Activated CD4-positive, alpha-beta T cell treated with anti-CD3 and anti-CD28 coated beads for 24 hours (primary cell): Measurements from ENCODE around the gene RSF1.
A peak's percentile ranks its signal among the peaks of the same experiment; 100 is the strongest.

Experiments used
- DNase-seq, 2 donors: peaks; one replicate each; pipeline ENCODE4 v3.0.0-alpha.2; 2020; ENCODE audit warnings: low read depth in 2 of 2

Gene RSF1

DNA sequence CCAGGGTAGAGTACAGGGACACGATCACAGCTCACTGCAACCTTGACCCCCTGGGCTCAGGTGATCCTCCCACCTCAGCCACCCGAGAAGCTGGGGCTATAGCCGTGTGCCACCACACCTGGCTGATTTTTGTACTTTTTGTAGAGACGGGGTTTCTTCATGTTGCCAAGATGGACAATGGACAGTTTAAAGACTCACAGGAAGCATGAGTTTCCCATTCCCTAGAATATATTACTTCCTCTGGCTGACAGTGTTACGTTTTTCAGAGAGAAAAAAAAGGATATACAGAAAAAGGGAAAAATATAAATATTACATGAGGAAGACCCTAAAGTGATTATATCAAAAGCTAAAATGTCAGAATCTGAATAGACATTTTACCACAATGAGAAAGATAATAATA, 72.3 kb downstream of the RSF1 start:
- no peak for DNase-seq

- DNase-seq = no peak
These were observed 73.0 kb downstream of the RSF1 start for GRCh38 chr11:77747381-77747969.

GRCh38 chr11:77736473-77736872, 84.0 kb downstream of the RSF1 start:
- no peak for DNase-seq

GRCh38 chr11:77734890-77735289, 85.6 kb downstream of the RSF1 start:
- DNase-seq = no peak

GRCh38 chr11:77732143-77732542, 88.4 kb downstream of the RSF1 start:
- no peak for DNase-seq

GRCh38 chr11:77730789-77731188, 89.7 kb downstream of the RSF1 start:
- no peak for DNase-seq

- DNase-seq = no peak
These were observed 91.5 kb downstream of the RSF1 start for GRCh38 chr11:77729063-77729462.

DNA sequence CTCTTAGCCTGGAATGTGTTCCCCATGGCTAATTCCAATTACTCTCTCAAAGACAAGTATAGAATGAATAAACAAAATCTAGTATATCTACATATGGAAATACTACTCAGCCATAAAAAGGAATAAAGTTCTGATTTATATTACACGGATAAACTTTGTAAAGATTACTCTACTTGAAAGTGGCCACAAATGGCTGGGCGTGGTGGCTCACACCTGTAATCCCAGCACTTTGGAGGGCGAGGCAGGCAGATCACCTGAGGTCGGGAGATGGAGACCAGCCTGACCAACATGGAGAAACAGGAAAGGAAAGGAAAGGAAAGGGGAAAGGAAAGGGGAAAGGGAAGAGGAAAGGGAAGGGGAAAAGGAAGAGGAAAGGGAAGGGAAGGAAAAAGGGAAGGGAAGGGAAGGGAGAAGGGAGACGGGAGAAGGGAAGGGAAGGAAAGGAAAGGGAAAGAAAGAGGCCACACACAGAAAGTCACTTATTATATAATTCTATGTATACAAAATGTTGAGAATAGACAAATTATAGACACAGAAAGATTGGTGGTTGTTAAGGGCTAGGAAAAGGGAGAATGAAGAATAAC, 92.2 kb downstream of the RSF1 start:
- no peak for DNase-seq

DNA sequence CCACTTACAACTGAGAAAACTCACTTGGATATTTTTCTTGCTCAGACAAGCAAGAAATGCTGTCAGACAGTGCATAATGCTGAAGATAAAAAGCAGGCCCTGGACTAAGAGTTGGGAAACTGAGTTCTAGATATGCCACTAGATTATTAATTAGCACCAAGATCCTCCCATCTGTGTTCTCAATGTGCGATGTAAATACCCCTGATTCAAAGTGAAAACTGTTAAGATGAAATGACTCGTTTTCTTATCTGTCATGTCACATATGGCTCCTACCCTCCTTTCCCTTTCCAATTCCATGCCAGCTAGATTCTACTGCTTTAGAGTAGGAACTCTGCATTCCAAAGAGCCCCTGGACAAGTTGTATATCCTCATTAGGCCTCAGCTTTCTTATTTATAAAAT, 94.0 kb downstream of the RSF1 start:
- no peak for DNase-seq

GRCh38 chr11:77725433-77725832, 95.1 kb downstream of the RSF1 start:
- no peak for DNase-seq

- no peak for DNase-seq
These were observed 95.9 kb downstream of the RSF1 start for GRCh38 chr11:77724636-77725035.

GRCh38 chr11:77723024-77723423, 97.5 kb downstream of the RSF1 start:
- DNase-seq = no peak

DNA sequence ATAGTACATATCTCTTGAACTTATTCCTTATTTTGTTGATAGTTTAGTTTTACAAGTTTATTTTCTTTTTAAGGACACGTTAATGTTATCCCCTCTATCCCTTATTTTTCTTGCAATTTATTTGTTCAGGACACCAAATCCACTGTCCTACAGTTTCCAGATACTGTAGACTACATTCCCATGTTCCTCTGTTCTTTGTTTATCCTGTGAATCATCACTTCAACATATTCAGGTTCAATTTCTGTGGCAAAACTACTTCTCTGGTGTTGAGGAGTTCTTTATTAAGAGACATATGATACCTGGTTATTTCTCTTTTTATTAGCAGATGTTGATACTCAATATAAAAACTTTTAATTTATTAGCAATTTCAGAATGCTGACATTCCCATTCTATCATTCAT, 110.2 kb downstream of the RSF1 start:
- no peak for DNase-seq

GRCh38 chr11:77705876-77706579, 114.5 kb downstream of the RSF1 start:
- no peak for DNase-seq

DNA sequence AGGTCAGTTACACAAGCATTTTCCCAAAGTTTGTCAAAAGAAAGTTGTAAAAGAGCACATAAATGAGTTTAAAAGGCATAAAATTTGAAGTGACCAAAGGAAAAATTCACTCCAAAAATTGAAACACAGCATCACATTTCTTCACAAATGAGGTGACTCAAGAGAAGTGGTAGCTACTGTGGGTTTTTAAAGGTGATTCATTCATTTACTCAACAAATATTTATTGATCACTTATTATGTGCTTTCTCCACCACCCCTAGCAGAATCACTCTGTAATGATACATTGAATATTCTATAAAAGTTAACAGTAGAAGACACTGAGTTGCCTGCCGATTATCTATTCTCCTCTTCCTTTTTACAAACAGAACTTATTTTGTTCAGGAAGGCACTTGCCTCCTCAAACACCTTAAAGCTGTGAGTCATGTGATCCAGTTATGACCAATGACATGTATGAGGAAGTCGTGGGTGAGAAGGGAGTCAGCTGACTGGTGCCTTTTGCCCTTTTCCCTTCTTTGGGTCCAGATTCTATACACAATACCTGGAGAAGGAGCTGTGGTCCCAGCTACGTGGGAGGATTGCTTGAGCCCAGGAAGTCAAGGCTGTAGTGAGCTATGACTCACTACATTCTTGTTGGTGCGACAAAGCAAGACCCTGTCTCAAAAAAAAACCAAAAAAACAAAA, 115.2 kb downstream of the RSF1 start:
- peak in 1 of 2 donors; percentile 0 for DNase-seq

GRCh38 chr11:77704029-77704428, 116.5 kb downstream of the RSF1 start:
- no peak for DNase-seq

DNA sequence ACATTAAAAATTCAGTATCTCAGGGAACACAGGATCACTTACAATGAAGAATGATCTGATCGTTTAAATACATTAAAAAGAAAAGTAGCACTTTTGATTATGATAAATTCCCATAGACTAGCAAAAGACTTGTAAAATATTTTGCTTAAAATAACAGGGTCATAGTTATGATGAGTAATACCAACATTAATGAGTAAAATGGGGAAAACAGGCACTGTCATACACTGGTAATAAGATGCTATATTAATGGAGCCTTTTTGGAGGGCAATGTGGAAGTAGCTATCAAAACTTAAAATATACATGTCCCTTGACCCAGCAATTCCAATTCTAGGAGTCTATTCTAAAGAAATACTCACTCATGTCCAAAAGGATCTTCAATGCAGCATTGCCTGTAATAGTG, 121.1 kb downstream of the RSF1 start:
- no peak for DNase-seq

- DNase-seq = no peak
These were observed 121.6 kb downstream of the RSF1 start for GRCh38 chr11:77698896-77699295.

DNA sequence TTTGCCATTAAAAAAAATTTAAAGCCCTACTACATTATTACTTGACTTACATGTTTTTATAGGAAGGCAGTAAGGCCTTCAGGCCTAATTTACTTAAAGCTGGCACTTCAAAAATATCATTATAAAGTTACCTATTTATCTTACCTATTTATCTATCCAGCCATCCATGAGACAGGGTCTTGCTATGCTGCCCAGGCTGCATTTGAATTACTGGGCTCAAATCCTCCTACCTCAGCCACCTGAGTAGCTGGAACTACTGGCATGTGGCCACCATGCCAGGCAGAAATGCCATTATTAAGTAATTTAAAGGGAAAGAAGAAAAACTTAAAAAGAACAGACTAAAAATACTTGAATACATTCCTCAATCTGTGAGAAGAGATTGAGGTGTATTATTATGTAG, 122.7 kb downstream of the RSF1 start:
- no peak for DNase-seq

DNA sequence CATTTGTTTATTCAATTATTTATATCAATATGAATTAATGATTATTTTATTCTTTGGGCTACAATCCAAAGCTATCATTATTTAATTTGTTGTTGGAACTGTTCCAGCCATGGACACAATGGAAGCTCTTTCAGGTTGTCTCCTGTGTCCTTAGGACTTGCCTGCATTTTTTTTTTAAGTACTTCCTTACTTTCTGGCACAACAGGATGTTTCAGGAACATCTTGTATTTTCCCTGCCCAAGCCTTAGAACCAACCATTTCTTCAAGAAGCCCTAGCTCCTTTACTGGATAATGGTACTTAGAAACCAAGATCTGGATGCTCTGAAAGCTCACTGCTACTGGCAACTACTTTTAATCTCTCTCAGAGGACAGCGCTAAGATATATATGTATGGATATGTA, 125.1 kb downstream of the RSF1 start:
- DNase-seq = no peak

- DNase-seq = no peak
These were observed 129.9 kb downstream of the RSF1 start for GRCh38 chr11:77690649-77691048.

DNA sequence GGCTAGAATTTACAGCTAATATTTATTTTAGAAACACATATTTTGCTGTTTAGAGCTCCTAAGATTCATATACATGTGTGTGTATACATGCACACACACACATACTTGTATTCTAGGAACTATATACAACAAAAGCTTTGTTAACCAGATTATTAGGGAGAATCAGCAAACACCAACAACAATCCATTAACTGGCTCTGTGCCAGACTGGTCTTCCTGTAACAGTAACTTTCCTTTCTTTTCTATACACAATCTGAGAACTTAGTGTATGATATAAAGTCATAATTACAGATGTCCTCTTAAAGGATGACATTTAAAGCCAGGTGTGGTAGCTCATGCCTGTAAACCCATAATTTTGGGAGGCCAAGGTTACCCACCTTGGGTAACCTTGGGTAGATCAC, 133.4 kb downstream of the RSF1 start:
- no peak for DNase-seq

DNA sequence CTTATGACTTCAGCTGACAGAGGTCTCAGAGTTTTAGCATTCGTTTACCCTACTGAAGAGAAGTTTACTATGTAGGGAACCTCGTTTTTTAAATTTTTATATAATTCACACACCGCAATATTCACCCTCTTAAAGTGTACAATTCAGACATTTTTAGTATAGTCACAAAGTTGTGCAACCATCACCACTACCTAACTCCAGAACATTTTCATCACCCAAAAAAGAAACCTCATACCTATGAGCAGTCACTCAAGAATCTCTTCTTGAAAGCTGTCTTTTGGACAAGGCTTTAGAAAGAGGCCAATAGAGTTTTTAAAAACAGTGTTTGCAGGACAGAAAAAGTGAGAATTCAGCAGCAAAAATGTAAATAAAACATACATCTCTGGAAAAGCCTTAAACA, 143.4 kb downstream of the RSF1 start:
- DNase-seq = no peak
